NCI-H1048 (cell line): Measurements from ENCODE around the gene ACER3.
"Not testable (repeated sequence)": the region's sequence is repeated elsewhere in the genome, so short reads cannot be mapped to it uniquely, and the experiment has no call there.

Source experiments
- DNase-seq: peaks from one replicate; lab custom pipeline; 2025; lab: John Stamatoyannopoulos, UW

ACER3 gene

DNA sequence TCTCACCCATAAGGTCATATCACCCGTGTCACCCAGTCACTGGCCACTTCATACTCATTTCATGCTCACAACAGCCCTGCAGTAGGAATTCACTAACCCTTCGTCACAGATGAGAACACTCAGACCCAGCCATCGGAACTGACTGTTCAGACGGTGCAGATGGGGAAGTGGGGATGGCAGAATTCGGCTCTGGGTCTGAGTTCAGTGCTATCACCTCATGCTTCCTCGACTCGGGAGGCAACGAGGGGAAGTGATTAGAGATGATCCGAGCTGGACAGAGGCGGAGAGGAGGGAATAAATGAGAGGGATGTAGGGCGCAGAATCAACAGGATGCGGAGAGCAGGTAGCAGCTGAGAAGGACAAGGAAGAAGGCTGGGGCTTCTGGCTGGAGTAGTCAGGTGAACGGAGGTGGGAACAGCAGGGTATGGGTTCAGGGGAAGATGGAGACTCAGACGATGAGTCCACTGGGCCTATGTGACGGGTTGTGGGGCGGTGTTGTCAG, 178.2 kb downstream of the ACER3 start:
- no peak for DNase-seq

DNA sequence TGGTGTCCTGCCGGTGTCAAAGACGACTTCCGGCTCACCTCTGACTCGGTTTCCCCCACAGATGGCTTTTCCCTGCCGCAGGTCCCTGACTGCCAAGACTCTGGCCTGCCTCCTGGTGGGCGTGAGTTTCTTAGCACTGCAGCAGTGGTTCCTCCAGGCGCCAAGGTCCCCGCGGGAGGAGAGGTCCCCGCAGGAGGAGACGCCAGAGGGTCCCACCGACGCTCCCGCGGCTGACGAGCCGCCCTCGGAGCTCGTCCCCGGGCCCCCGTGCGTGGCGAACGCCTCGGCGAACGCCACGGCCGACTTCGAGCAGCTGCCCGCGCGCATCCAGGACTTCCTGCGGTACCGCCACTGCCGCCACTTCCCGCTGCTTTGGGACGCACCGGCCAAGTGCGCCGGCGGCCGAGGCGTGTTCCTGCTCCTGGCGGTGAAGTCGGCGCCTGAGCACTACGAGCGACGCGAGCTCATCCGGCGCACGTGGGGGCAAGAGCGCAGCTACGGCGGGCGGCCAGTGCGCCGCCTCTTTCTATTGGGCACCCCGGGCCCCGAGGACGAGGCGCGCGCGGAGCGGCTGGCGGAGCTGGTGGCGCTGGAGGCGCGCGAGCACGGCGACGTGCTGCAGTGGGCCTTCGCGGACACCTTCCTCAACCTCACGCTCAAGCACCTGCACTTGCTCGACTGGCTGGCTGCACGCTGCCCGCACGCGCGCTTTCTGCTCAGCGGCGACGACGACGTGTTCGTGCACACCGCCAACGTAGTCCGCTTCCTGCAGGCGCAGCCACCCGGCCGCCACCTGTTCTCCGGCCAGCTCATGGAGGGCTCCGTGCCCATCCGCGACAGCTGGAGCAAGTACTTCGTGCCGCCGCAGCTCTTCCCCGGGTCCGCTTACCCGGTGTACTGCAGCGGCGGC, 179.0 kb downstream of the ACER3 start:
- no peak for DNase-seq

DNA sequence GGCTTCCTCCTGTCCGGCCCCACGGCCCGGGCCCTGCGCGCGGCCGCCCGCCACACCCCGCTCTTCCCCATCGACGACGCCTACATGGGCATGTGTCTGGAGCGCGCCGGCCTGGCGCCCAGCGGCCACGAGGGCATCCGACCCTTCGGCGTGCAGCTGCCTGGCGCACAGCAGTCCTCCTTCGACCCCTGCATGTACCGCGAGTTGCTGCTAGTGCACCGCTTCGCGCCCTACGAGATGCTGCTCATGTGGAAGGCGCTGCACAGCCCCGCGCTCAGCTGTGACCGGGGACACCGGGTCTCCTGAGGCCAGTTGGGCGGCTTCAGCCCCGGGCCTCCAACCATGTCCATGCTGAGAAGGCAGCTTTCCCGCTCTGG, 179.7 kb downstream of the ACER3 start:
- DNase-seq: no peak

DNA sequence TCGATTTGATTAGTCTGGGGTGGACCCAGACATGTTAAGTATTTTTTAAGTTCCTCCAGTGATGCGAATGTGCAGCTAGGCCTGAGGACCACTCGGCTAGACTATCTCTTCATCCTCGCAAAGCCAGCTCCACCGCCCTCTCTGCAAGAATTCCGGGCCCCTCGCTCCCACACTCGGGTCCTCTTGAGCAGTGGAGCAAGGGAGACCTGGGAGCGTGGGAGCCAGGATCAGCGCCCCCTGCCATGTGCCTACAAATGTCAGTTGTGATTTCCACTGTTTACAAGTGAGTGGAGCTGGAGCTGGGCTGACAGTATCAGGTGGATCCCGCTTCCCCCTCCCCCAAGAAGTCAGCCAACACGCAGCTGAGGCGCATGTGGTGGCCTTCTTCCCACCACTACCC, 180.2 kb downstream of the ACER3 start:
- DNase-seq: no peak

DNA sequence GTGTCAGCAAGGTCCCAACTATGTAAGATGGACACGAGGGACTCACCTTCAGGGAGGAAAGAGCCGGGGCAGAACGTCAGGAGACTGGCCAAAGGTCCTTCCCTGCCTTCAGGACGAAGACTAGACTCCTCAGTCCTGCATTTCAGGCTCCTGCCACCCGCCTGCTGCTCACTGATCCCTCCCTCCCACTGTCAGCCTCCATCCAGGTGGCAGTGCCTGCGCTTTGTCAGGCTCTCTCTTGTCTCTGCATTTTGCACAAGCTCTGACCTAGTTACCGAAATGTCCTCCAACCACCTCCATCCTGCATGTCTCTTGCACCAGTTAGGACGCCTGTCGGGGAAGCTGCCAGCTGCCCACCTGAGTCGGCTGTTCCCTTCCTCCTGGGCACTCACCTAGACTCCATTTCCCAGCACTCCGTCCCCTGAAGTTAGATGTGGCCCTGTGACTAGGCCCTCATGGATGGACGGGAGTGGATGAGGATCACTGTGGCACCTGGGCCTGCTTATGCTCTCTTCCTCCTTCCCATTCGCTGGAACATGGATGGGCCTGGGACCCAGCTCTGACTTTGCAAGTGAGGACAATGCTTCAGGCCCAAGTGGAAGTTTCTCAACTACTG, 181.5 kb downstream of the ACER3 start:
- DNase-seq: no peak

DNA sequence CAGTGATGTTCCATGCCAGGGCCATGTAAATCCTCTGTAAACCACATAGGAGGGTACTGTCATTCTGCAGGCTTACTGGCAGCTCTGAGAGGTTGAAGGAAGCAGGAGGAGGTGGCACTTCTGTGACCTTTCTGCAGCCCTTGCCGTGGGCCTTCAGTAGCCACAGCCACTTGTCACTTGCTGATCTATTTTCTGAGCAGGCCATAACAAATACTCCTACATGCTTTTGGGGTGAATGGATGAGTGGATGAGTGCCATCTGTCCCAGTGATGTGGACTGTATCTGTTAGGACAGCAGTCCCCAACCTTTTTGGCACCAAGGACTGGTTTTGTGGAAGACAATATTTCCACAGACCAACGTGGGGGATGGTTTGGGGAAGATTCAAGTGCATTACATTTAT, 183.6 kb downstream of the ACER3 start:
- DNase-seq: no peak

DNA sequence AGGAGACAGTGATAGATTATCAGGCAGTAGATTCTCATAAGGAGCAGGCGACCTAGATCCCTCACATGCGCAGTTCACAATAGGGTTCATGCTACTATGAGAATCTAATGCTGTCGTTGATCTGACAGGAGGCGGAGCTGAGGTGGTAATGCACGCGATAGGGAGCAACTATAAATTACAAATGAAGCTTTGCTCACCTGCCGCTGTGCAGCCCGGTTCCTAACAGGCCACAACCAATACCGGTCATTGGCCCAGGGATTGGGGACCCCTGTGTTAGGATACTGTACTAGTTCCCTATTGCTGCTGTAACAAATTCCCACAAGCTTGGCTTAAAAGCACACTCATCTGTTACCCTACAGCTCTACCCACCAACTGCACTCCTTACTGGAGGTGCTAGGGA, 184.2 kb downstream of the ACER3 start:
- DNase-seq: no peak

DNA sequence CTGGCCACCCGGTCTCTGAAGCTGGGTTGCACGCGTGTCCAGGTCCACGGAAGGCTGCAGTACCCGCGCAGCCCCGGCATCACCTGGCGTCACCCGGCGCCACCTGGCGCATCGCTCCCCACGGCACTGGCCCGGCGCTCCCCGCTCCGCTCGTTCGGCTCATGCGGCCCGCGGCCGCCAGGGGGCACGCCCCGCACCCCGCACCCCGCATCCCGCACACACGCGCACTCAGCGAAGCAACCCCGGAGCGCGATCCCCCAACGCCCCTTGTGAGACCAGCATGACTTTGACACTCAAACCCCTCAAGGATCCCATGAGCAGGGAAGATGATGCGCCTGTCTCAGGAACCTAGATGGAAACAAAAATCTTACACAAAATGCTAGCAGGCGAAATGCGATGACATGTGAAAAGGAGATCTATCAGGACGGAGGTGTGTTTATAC, 185.4 kb downstream of the ACER3 start:
- peak; percentile 30 for DNase-seq

DNA sequence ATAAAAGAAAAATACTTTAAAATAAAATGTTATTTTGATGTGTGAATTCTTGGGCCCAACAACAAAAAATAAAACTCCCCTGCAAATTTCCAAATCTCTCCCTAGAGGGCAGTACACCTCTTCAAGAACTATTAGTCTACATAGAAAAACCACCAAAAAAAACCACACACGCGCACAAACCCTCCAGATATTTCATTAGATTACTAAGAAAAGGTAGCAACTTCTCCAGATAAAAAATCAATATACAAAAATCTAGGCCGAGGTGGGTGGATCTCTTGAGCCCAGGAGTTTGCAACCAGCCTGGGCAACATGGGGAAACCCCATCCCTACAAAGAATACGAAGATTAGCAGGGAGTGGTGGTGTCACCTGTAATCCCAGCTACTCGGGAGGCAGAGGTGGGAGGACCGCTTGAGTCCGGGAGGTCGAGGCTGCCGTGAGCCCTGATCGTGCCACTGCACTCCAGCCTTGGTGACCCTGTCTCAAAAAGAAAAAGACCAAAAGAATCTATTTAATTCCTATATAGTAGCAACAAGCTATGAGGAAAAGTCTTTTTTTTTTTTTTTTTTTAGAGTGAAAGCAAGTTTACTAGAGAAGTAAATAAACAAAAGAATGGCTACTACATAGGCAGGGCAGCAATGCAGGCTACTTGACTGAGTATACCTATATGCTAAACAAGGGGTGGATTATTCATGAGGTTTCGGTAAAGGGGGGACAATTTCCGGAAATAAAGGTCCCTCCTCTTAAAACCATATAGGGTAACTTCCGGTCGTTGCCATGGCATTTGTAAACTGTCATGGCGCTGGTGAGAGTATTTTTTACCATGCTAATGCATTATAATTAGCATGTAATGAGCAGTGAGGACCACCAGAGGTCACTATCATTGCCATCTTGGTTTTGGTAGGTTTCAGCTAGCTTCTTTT, 186.5 kb downstream of the ACER3 start:
- DNase-seq: peak; percentile 69

DNA sequence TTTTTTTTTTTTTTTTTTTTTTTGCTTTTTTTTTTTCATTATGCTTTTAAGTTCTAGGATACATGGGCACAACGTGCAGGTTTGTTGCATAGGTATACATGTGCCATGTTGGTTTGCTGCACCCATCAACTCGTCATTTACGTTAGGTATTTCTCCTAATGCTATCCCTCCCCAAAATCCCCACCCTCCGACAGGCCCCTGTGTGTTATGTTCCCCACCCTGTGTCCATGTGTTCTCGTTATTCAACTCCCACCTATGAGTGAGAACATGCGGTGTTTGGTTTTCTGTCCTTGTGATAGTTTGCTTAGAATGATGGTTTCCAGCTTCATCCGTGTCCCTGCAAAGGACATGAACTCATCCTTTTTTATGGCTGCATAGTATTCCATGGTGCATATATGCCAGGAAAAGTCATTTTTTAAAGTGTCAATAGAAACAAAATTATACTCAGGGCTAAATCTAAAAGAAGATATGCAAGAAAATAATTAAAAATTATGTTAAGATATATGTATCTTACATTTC, 187.3 kb downstream of the ACER3 start:
- not testable (repeated sequence) for DNase-seq

DNA sequence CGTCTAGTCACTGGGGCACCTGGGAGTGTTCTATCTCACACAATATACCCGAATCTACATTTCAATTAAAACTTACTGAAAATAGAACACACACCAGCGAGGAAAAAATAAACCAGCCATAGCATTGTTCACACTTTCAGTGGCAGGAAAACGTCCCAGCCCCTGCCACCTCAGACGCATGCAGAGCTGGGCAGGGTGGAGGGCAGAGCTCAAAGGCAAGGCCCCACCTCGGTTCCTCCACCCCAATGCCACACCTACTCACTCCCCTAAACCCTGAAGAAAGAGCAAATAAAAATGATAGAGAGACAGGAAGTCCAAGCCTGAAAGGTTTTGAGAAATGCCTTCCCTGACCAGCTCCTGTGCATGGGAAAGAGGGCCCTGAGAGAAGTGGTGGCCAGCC, 188.3 kb downstream of the ACER3 start:
- DNase-seq: no peak

DNA sequence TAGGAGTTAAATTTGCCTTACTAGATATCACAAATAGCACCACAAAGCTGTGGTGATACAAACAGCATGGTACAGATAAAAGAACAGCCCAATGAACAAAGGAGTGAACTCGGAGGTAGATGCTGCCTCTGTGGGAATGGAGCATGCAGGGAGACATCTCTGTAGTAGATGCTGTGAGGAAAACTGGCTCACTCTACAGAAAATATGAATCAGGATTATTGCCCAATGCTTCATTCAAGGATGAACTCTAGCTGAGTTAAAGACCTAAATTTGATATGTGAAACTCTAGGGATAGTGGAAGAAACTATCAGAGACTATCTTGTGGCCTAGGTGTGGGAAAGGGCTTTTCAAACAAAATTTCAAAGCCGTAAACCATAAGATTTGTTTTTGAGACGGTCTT, 190.8 kb downstream of the ACER3 start:
- DNase-seq: no peak

DNA sequence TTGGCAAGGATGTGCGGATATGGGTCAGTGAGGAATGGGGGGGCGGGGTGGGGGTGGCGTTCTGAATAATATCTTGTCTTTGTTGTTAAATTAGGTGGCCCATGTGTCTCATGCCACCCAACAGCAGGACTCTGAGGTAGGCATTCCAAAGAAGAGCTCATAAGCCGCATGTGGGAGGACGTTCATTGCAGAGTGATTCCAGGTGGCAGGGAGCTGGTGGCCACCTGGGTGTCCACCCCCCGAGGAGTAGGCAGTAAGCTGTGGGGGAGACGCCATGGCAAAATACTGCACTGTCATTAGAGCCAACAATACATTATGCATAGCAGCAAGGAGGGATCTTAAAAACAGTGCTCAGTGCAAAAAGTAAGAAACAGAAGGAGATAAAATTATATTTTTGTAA, 191.8 kb downstream of the ACER3 start:
- no peak for DNase-seq

DNA sequence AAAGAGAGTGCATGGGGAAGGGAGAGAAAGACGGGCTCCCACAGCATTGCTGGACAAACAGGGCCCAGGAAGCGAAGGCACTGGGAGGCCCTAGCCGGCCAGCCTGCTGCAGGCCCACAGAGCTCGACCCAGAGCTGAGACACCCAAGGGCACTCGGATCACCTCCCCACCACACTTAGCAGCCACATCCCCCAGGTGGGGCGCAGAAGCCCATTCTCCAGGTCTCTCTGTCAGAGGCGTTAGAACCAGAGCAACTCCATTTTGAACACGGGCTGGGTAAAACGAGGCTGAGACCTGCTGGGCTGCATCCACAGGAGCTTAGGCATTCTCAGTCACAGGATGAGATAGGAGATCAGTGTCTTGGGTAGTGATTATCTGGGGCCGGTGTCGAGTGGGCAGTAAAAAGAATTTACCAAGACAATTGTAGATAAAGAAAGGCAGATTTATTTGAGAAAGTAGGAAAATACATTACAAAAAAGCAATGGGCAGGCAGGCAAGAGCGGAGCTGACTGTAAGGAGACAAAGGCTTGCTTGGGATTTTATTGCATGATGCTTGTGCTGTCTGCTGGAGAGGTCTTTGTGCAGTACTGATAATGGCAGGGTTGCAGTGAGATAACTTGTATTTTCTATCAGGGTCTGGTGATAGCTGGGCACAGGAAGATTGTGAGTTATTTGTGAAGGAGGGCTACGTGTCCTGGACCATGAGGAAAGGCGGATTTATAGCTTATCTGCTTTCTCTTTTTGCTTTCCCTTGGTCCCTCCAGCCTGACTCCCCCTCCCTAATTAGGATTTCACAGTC, 192.7 kb downstream of the ACER3 start:
- no peak for DNase-seq

DNA sequence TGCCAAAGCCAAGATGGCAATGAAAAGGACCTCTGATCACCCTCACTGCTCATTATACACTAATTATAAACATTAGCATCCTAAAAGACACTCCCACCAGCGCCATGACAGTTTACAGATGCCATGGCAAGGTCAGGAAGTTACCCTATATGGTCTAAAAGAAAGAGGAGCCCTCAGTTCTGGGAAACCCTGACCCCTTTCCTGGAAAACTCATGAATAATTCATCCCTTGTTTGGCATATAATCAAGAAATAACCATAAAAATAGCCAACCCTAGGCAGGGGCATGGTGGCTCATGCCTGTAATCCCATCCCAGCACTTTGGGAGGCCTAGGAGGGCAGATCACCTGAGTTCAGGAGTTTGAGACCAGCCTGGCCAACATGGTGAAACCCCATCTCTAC, 193.4 kb downstream of the ACER3 start:
- DNase-seq: no peak

DNA sequence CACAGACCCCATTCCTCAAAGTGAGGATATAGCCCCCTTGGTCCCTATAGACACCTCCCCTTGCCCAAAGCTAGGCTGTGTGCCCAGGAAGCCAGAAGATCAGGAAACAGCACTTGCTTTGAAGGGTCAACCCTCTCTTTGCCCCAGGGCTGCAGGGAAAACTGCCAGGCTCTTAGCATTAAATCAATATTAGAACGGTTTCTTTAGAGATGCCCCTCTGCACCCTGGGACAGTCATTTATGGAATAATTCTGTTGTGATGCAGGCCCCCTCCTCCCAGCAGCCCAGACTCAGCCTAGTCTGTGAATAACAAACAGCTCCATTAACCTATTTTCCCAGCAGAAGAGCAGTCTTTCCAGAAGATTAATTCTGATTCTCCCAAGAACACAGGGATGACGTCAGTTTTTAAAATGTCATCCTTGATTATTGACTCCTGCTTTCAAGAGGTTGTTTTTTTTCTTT, 194.4 kb downstream of the ACER3 start:
- DNase-seq: no peak

DNA sequence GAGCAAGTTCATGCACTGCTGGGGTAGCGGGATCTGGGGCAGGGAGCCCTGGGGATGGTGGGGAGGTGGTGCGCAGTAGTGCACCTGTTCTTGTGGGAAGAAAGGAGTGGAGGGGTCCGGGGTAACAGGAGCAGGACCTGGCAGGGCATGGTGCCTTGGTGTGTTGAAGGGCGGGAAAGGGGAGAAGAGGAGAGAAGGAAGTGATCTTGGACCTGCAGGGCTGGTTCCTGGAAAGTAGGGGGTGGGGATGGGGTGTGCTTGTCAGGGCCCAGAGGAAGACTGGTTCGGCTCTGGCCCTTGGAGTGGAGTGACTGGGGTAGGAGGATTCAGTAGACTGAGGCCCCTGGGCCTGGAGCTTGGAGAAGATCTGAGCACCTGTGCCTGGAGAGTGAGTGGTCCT, 195.2 kb downstream of the ACER3 start:
- no peak for DNase-seq

DNA sequence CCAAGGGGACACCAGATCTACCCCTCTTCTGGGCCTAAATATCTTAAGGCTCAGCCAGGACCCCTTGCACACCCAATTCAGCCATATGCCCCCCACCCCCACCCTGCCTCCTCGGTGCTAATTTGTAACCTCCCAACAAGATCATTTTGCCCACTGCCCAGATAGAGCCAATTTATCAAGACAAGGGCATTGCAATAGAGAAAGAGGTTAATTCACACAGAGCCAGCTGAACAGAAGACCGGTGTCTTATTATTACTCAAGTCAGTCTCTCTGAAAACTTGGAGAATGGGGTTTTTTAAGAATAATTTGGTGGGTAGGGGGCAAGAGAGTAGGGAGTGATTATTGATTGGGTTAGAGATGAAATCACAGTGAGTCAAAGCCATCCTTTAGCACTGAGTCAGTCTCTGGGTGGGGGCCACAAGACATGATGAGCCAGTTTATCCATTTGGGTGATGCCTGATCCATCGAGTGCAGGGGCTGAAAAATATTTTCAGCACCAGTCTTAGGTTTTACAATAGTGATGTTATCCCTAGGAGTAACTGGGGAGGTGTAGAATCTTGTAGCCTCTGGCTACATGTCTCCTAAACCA, 196.2 kb downstream of the ACER3 start:
- DNase-seq: no peak

DNA sequence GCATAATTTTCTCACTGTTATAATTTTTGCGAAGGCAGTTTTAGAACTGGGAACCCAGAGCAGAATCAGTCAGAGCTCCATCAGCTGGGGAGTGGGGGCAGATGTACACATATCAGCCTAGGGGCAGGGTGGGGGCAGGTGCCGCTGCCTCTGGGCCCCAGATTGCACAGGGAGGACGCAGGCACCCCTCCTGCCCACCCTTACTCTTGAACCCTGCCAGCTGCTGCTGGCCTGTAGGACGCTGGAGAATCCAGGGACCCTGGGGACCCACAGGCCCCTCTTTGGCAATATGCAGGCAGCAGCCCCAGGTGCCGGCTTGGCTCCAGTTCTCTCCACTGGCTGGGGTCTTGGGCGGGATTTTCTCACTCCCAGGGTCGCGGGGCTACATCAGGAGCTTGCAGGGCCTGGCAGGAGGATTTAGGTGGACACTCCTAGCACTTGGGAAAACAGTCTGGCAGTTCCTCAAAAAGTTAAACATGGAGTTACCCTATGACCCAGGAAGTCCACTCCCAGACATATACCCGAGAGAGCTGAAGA, 197.3 kb downstream of the ACER3 start:
- DNase-seq: no peak

DNA sequence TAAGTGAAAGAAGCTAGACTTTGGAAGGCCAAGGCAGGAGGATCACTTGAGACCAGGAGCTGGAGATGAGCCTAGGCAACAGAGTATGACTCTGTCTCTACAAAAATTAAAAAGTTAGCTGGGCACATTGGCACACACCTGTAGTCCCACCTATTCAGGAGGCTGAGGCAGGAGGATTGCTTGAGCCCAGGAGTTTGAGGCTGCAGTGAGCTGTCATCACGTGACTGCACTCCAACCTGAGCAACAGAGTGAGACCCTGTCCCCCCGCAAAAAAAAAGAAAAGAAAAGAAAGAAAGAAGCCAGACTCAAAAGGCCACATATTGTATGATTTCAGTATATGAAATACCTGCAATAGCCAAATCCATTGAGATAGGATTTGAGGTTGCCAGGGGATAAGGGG, 198.2 kb downstream of the ACER3 start:
- DNase-seq: no peak

DNA sequence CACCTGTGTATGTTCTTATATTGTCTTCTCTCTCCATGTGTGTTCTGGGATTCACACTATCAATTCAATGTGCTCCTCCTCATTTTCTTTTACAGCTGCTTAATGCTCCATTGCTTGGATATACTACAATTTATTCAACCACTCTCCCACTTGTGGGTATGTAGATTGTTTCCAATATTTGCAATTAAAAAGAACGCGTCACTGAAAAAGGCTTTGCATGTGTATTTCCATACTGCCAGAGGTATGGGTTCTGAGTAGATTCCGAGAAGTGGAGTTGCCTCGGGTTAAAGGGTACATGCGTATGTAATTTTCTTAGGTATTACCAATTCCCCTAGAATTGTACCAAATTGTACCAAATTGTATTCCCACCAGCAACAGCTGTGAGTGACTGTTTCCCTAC, 199.1 kb downstream of the ACER3 start:
- DNase-seq: no peak
